ENCODE results near the gene PIEZO2. TPM values are rescaled to one million over a fixed set of nuclear protein-coding genes. Genes with fewer than 3 reads are reported as not detected.

PIEZO2 gene
- total RNA-seq, 1 donor from 2014 or later: 20.4 TPM

GRCh38 chr18:11106894-11107293 lies 42.5 kb downstream of the PIEZO2 start:
- intact Hi-C loops (cut with DNase I): no loop called here
- DNase-seq (no peak), ATAC-seq (no peak)
- no peaks in the 10 kb centered on the region for H3K9me3 ChIP-seq
- no peaks in the 10 kb centered on the region for H3K27me3 ChIP-seq
- H3K27ac ChIP-seq: no peak overlapping the region
- TF ChIP-seq, protein P1, sequence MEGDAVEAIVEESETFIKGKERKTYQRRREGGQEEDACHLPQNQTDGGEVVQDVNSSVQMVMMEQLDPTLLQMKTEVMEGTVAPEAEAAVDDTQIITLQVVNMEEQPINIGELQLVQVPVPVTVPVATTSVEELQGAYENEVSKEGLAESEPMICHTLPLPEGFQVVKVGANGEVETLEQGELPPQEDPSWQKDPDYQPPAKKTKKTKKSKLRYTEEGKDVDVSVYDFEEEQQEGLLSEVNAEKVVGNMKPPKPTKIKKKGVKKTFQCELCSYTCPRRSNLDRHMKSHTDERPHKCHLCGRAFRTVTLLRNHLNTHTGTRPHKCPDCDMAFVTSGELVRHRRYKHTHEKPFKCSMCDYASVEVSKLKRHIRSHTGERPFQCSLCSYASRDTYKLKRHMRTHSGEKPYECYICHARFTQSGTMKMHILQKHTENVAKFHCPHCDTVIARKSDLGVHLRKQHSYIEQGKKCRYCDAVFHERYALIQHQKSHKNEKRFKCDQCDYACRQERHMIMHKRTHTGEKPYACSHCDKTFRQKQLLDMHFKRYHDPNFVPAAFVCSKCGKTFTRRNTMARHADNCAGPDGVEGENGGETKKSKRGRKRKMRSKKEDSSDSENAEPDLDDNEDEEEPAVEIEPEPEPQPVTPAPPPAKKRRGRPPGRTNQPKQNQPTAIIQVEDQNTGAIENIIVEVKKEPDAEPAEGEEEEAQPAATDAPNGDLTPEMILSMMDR (IDR thresholded peaks at IDR 0.05): no peak
- no peaks in the 10 kb centered on the region for H3K4me1 ChIP-seq
- no peaks in the 10 kb centered on the region for H3K36me3 ChIP-seq
- H3K4me3 ChIP-seq: no peak overlapping the region

- intact Hi-C loops (cut with DNase I): no loop called here
- no peak for ATAC-seq
- Histone ChIP-seq H3K27ac (no peak overlapping the region), H3K4me3 (no peak overlapping the region), H3K4me1 (no peaks in the 10 kb centered on the region), H3K27me3 (no peaks in the 10 kb centered on the region), H3K9me3 (no peaks in the 10 kb centered on the region), H3K36me3 (no peaks in the 10 kb centered on the region)
- DNase-seq: no peak
- TF ChIP-seq, protein P1 (IDR thresholded peaks at IDR 0.05): no peak
Observed at GRCh38 chr18:11105463-11105862, 43.9 kb downstream of the PIEZO2 start.

GRCh38 chr18:11104307-11104706 lies 45.1 kb downstream of the PIEZO2 start:
- intact Hi-C loops (cut with DNase I): no loop called here
- no peak overlapping the region for H3K27ac ChIP-seq
- DNase-seq (no peak), ATAC-seq (no peak)
- H3K27me3 ChIP-seq: no peaks in the 10 kb centered on the region
- TF ChIP-seq, protein P1 (IDR thresholded peaks at IDR 0.05): no peak
- no peaks in the 10 kb centered on the region for H3K36me3 ChIP-seq
- no peaks in the 10 kb centered on the region for H3K4me1 ChIP-seq
- no peak overlapping the region for H3K4me3 ChIP-seq
- H3K9me3 ChIP-seq: no peaks in the 10 kb centered on the region

DNA sequence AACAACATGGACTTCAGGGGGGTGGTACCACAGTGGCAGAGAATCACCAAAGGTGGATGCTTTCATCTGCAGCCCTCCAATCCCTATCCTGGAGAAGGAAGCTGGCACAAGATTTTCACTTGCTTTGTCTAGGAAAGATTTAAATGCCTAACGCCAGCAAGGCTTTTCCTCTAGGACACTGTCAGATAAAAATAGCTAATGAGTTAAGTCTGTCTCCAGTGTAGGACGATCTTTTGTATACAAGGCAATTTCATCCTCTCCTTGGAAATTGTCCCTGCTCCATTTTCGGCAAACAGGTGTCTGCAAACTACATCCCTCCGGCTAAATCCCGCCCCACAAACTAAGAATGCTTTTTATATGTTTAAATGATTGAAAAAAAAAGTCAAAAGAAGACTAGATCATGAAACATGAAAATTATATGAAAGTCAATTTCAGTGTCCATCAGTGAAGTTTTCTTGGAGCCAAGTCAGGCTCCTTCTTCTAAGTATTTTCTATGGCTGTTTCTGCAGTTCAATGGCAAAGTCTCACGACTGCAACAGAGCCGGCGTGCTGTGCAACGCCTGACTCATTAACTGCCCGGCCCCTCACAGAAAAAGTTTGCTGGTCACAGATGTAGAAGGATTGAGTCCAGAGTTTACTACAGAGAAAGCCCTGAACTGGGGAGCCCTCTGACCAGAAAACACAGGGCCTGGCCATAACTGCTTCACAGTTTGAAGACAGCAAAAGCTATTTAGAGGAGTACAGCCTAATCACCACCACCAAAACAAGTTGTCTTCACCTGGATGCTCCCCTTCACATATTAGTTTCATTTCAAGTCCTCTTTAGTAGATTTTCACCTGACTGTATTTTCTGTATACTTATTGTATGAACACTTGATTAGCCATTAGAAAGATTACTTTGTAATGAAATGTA lies 52.3 kb downstream of the PIEZO2 start:
- Histone ChIP-seq H3K27ac (no peak overlapping the region), H3K9me3 (no peaks in the 10 kb centered on the region), H3K4me1 (peaks cover 7% of the 10 kb centered on the region), H3K4me3 (no peak overlapping the region), H3K36me3 (no peaks in the 10 kb centered on the region), H3K27me3 (no peaks in the 10 kb centered on the region)
- intact Hi-C loops (cut with DNase I): no loop called here
- no peak for DNase-seq
- ATAC-seq: no peak
- TF ChIP-seq, protein P1 (IDR thresholded peaks at IDR 0.05): no peak

GRCh38 chr18:11096411-11096810 lies 53.0 kb downstream of the PIEZO2 start:
- TF ChIP-seq, protein P1 (IDR thresholded peaks at IDR 0.05): no peak
- H3K4me3 ChIP-seq: no peak overlapping the region
- intact Hi-C loops (cut with DNase I): no loop called here
- peaks cover 7% of the 10 kb centered on the region for H3K4me1 ChIP-seq
- DNase-seq: no peak
- no peak for ATAC-seq
- H3K27me3 ChIP-seq: no peaks in the 10 kb centered on the region
- H3K9me3 ChIP-seq: no peaks in the 10 kb centered on the region
- no peak overlapping the region for H3K27ac ChIP-seq
- H3K36me3 ChIP-seq: no peaks in the 10 kb centered on the region

Data from upper lobe of right lung (tissue), 1 donor.